Heart right ventricle (tissue), 16 donors: Measurements from ENCODE around the gene BUD23. TPM values are rescaled to one million over a fixed set of nuclear protein-coding genes. Genes with fewer than 3 reads are reported as not detected.

ENCODE experiments used
- ATAC-seq, 8 donors: fragments of 200-7000 bp; cut with Tn5 transposase; one replicate each; pipeline ENCODE4 v1.9.1; 2020; ENCODE audit warnings: mild to moderate bottlenecking in 8 of 8, moderate library complexity in 8 of 8, moderate number of reproducible peaks in 1 of 8
- DNase-seq, 2 donors: peaks; one replicate each; pipeline ENCODE4 v3.0.0-alpha.2; 2020
- H3K27ac ChIP-seq, 10 donors: fragments of 200-600 bp; sonication (generic) in 2 of 10; one replicate each; pipeline versions ENCODE4 v1.5.0 to v1.8.0; 2020 to 2022; ENCODE audit warnings: mild to moderate bottlenecking in 3 of 10
- H3K27me3 ChIP-seq, 7 donors: fragments of 200-600 bp; one replicate each; pipeline ENCODE4 v1.8.0; 2021 to 2022; ENCODE audit warnings: mild to moderate bottlenecking in 2 of 7
- H3K36me3 ChIP-seq, 9 donors: fragments of 200-600 bp; sonication (generic) in 1 of 9; one replicate each; pipeline versions ENCODE4 v1.5.0 to v1.8.0; 2020 to 2022; ENCODE audit warnings: mild to moderate bottlenecking in 2 of 9
- H3K4me1 ChIP-seq, 9 donors: fragments of 200-600 bp; sonication (generic) in 1 of 9; one replicate each; pipeline versions ENCODE4 v1.5.0 to v1.8.0; 2020 to 2022; ENCODE audit warnings: mild to moderate bottlenecking in 4 of 9
- H3K4me3 ChIP-seq, 10 donors: fragments of 200-600 bp; sonication (generic) in 2 of 10; one replicate each; pipeline versions ENCODE4 v1.5.0 to v1.8.0; 2020 to 2022; ENCODE audit warnings: mild to moderate bottlenecking in 7 of 10, moderate library complexity in 2 of 10
- H3K9me3 ChIP-seq, 11 donors: fragments of 200-600 bp in 10 of 11; sonication (generic) in 2 of 11; one replicate each; pipeline versions ENCODE4 v1.5.0 to v1.8.0; 2013 to 2022; ENCODE audit warnings: mild to moderate bottlenecking in 2 of 11, control low read depth in 1 of 11, moderate library complexity in 1 of 11
- WGBS, 2 donors: extraction: QIAGEN DNeasy Blood & Tissue Kit; methylation state at CpG; one replicate each; pipeline ENCODE4 v1.1.7; 2013; ENCODE audit warnings: inconsistent platforms in 1 of 2; 5-methylcytosine and 5-hydroxymethylcytosine counted together
- intact Hi-C, 10 donors: fragments of 100-400 bp; cut with DNase I; formaldehyde crosslinking; loops; one replicate each; pipeline versions ENCODE4 v1.11.1 to v1.14.2; 2022
- polyA plus RNA-seq, 2 donors: library from polyadenylated mRNA; stranded (reverse); fragments of 200-250 nt; gene quantifications; one replicate each; pipeline ENCODE4 v1.2.3, GENCODE V29; 2013
- total RNA-seq, 10 donors: library from RNA; stranded (reverse); fragmentation: NEBNext Ultra II Directional in 3 of 10; extraction: Animal tissue kit (Norgen Biotek cat#: 25700) in 3 of 10; gene quantifications; one replicate each; pipeline versions ENCODE4 v1.2.1 to v1.2.4, GENCODE V29; 2021 to 2023
- TF ChIP-seq, protein P1 (sequence below), 9 donors: fragments of 200-600 bp; sonication (generic) in 2 of 9; IDR thresholded peaks; one replicate each; pipeline versions ENCODE4 v1.5.0 to v1.8.0; 2021 to 2022; ENCODE audit warnings: antibody characterized with exemption in 9 of 9, mild to moderate bottlenecking in 5 of 9, moderate library complexity in 1 of 9
- donor health status: Arrhythmogenic right ventricular cardiomyopathy.
- donor health status: ischemic (EF 13 %, LVEDD 7.1; RV severe dilation, severe dysfunction).
- donor health status: healthy with polysubstance abuse.
- donor health status: DM: no; HTN: yes; CAD: no.
- donor health status: DM: no; HTN: no; CAD: no.
- donor health status: ischemic (EF 25% LVEDD 6.9; RV normal size, moderate dysfunction).
- donor health status: ischemic (EF 25% LVEDD 5.7; RV mildly dilated, moderate dysfunction).
- donor health status: healthy.
- donor health status: DM: yes; HTN: yes; CAD: no.
- donor health status: Ischemic cardiomyopathy.
- donor health status: ischemic (EF 35%, LVEDD 5.7; RV mildly dilated, moderate dysfunction).
- donor health status: nonischemic (EF 11% LVEDD 7.7; RV severe dilation, severe dysfunction).
- donor health status: DM: yes; HTN: yes; CAD: no.
- donor health status: PGD.
- donor health status: ischemic (EF 29% LVEDD 5.4; RV normal size, mild dysfunction).
- donor health status: nonischemic (EF 23%, LVEDD 6.1; RV moderate dilation, normal function).

Gene BUD23
- total and polyA plus RNA-seq, 12 donors = 63.4 to 134 (median 67.4) TPM

DNA sequence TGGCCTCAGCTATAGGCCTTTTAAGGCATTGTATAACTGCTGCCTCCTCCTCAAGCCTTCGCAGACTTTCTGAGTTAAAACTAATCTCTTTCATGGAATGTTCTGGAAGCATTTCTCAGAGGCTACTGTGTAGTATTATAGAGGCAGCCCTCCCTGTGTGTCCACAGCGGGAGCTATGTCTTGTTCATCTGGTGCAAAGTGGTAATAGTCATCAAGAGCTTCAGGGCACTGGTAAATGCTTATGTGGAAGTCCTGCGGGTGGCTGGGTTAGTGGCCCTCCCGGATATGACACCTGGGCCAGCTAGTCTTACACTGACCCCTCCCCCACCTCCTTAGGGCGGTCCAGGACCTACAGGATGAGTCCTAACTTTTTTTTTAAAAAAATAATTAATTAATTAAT is 57.4 kb downstream of the BUD23 start:
- H3K27me3 ChIP-seq = no peaks in the 10 kb centered on the region
- TF ChIP-seq, protein P1, sequence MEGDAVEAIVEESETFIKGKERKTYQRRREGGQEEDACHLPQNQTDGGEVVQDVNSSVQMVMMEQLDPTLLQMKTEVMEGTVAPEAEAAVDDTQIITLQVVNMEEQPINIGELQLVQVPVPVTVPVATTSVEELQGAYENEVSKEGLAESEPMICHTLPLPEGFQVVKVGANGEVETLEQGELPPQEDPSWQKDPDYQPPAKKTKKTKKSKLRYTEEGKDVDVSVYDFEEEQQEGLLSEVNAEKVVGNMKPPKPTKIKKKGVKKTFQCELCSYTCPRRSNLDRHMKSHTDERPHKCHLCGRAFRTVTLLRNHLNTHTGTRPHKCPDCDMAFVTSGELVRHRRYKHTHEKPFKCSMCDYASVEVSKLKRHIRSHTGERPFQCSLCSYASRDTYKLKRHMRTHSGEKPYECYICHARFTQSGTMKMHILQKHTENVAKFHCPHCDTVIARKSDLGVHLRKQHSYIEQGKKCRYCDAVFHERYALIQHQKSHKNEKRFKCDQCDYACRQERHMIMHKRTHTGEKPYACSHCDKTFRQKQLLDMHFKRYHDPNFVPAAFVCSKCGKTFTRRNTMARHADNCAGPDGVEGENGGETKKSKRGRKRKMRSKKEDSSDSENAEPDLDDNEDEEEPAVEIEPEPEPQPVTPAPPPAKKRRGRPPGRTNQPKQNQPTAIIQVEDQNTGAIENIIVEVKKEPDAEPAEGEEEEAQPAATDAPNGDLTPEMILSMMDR (IDR thresholded peaks at IDR 0.05) = no peak
- peaks cover 0 to 19% (median 0%) of the 10 kb centered on the region in 9 donors for H3K36me3 ChIP-seq
- H3K27ac ChIP-seq = no peak overlapping the region
- 71 to 78% methylated on average over 5 of the region's 5 CpGs for WGBS, 2 donors
- DNase-seq = no peak
- H3K4me1 ChIP-seq = peaks cover 6 to 29% (median 16%) of the 10 kb centered on the region in 9 donors
- no peaks in the 10 kb centered on the region for H3K9me3 ChIP-seq
- no peak overlapping the region for H3K4me3 ChIP-seq
- intact Hi-C loops = loop anchor here in 1 of 10 donors (10.0 kb wide), 1 partner anchor 114 kb away; no protein-coding TSS in a partner anchor
- ATAC-seq = no peak

DNA sequence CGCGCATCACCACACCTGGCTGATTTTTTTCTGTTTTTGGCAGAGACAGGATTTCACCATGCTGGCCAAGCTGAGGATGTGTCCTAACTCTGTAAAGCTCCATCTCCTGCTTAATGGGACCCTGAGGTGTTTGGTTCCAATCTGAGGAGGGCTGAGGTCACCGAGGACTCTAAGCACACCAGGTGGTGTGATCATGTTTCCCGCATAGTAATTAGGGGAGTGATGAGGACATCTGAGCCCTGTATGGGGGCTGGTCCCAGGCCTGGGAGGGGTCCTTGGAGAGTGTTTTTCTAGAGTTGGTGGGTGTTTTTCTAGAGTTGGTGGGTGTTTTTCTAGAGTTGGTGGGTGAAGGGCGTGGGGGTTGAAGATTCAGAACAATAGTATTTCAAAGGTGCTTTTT is 58.2 kb downstream of the BUD23 start:
- 88 to 91% methylated on average over 5 of the region's 5 CpGs for WGBS, 2 donors
- Histone ChIP-seq H3K4me1 (peaks cover 6 to 29% (median 16%) of the 10 kb centered on the region in 9 donors), H3K36me3 (peaks cover 0 to 11% (median 0%) of the 10 kb centered on the region in 9 donors), H3K27ac (no peak overlapping the region), H3K9me3 (no peaks in the 10 kb centered on the region), H3K27me3 (no peaks in the 10 kb centered on the region), H3K4me3 (no peak overlapping the region)
- intact Hi-C loops = loop anchor here in 1 of 10 donors (10.0 kb wide), 1 partner anchor 113 kb away; no protein-coding TSS in a partner anchor
- DNase-seq (no peak), ATAC-seq (no peak)
- TF ChIP-seq, protein P1 (IDR thresholded peaks at IDR 0.05) = no peak

DNA sequence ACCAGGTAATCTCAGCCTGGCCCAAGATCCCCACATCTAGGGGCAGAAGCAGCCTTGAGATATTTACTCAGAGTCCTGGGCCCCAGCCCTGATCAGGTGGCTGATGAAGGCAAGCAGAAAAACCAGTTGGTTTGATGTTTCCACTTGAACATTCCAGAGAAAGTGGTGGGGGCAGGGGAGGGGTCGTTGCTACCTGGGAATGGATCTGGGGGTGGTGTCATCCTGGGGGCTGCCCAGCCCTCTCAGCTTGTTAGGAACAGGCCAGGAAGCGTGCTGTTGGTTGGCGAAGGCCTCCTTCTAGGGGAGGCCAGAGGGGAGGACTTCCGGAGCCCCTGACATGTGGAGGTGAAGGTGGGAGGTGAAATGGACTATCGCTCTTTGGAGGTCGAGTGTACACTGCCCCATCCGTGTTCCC is 58.9 kb downstream of the BUD23 start:
- Histone ChIP-seq H3K4me1 (peaks cover 6 to 25% (median 13%) of the 10 kb centered on the region in 9 donors), H3K27ac (no peak overlapping the region), H3K9me3 (no peaks in the 10 kb centered on the region), H3K4me3 (no peak overlapping the region), H3K36me3 (peaks cover 0 to 3% (median 0%) of the 10 kb centered on the region in 9 donors), H3K27me3 (no peaks in the 10 kb centered on the region)
- WGBS, 2 donors = 48 to 54% methylated on average over 7 of the region's 7 CpGs
- DNase-seq (no peak), ATAC-seq (no peak)
- TF ChIP-seq, protein P1 (IDR thresholded peaks at IDR 0.05) = no peak
- intact Hi-C loops = loop anchor here in 1 of 10 donors (10.0 kb wide), 1 partner anchor 112 kb away; no protein-coding TSS in a partner anchor

DNA sequence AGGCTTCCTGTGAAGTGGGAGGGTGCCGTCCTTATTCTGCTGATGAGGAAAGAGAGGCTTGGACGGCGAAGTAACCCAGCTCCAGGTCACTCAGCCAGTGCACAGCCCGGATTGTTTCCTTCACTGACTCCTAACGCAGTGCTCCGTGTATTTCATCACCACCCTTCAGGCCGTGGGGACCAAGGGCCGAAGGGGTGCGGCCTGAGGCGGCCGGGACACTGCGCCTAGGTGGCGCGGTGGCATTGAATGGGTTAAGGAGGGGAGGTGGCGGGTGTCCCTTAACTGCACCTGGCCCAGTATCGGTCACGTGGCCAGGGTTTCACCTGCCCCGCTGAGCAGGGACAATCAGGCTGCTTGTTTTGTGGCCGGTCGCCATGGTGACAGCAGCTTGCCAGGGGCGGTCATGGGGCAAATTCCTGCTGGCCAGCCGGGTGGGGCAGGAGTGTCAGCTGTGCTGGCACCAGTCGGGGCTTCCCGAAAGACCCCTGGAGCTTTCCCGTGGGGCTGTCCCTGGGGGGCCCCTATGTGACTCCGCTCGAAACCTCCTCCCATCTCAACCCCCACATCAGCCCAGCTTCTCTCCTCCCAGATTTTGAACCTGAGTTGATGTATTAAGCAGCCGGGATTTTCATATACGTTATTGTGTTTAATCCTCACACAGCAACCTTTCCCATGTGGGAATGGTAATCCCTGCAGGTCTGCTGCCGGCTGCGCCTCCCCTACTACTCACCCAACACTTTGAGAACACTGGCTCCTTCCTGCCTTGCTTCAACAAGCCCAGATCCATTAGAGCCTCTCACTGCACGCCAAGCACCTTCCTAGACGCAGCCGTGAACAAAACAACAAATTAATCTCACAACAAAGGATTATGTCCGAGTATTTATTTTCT is 59.6 kb downstream of the BUD23 start:
- TF ChIP-seq, protein P1 (IDR thresholded peaks at IDR 0.05) = no peak
- H3K4me3 ChIP-seq = no peak overlapping the region
- H3K27me3 ChIP-seq = no peaks in the 10 kb centered on the region
- H3K27ac ChIP-seq = no peak overlapping the region
- H3K9me3 ChIP-seq = no peaks in the 10 kb centered on the region
- no peaks in the 10 kb centered on the region for H3K36me3 ChIP-seq
- WGBS, 2 donors = 35 to 39% methylated on average over 35 of the region's 35 CpGs
- peaks cover under 1 to 18% (median 7%) of the 10 kb centered on the region in 9 donors for H3K4me1 ChIP-seq
- ATAC-seq (no peak), DNase-seq (no peak)
- intact Hi-C loops = loop anchor here in 1 of 10 donors (10.0 kb wide), 1 partner anchor 112 kb away; no protein-coding TSS in a partner anchor
